Loucy (cell line): ENCODE data around the gene RBM19.

ENCODE experiments used
- EZH2phosphoT487 ChIP-seq: fragments of 200-600 bp; IDR thresholded peaks from 2 replicates; pipeline ENCODE4 v1.6.1; 2018; ENCODE audit warnings: antibody characterized with exemption, mild to moderate bottlenecking, moderate library complexity, borderline replicate concordance
- TF ChIP-seq, protein P1 (sequence below): fragments of 200-600 bp; sonication (generic); conservative IDR thresholded peaks from 2 replicates; pipeline ENCODE4 v1.5.1; 2014; ENCODE audit warnings: mild to moderate bottlenecking, antibody characterized with exemption, low read length

DNA sequence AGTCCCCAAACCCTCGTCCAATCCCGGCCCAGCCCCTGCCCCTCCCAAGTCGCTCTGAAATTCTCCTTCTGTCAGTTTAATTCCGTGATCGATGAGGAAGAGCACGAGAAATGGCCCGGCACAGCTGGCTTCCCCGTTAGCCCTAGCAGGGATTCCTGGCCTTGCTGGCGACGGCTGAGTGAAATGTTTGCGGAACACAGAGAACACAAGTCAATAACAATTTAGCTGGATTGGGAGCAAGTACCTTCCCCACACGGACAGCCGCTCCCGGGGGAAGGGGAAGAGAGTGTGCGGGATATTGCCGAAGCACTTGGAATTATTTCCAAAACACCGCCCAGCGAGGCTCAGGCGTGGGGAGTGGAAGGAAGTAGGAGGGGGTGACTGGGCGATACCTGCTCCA, 134.6 kb downstream of the RBM19 start:
- TF ChIP-seq, protein P1, sequence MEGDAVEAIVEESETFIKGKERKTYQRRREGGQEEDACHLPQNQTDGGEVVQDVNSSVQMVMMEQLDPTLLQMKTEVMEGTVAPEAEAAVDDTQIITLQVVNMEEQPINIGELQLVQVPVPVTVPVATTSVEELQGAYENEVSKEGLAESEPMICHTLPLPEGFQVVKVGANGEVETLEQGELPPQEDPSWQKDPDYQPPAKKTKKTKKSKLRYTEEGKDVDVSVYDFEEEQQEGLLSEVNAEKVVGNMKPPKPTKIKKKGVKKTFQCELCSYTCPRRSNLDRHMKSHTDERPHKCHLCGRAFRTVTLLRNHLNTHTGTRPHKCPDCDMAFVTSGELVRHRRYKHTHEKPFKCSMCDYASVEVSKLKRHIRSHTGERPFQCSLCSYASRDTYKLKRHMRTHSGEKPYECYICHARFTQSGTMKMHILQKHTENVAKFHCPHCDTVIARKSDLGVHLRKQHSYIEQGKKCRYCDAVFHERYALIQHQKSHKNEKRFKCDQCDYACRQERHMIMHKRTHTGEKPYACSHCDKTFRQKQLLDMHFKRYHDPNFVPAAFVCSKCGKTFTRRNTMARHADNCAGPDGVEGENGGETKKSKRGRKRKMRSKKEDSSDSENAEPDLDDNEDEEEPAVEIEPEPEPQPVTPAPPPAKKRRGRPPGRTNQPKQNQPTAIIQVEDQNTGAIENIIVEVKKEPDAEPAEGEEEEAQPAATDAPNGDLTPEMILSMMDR = no peak
- no peak for TF ChIP-seq EZH2phosphoT487
